Calu3 (cell line): ENCODE results near the gene SH3BP5L. TPM values are rescaled to one million over a fixed set of nuclear protein-coding genes. Genes with fewer than 3 reads are reported as not detected.

Experiments
- BruUV-seq: library from RNA; stranded (reverse); fragments of 400-500 nt; replicated peaks from 2 replicates; lab custom pipeline; 2021; lab: Mats Ljungman, UMichigan
- CTCF ChIA-PET: fragments of 300-600 bp; sonication (Branson Sonifier 250); formaldehyde crosslinking; loops from one replicate; lab custom pipeline; 2022; ENCODE audit warnings: antibody characterized with exemption; lab: Charles Lee
- DNase-seq: peaks from one replicate; pipeline ENCODE4 v3.0.0; 2022
- H3K27ac Mint-ChIP-seq: one replicate; pipeline ENCODE4 v1.8.0; 2022; ENCODE audit warnings: mixed read lengths; ENCODE audit not compliant: unreplicated experiment
- H3K27me3 Mint-ChIP-seq: one replicate; pipeline ENCODE4 v1.8.0; 2022; ENCODE audit warnings: mixed read lengths; ENCODE audit not compliant: unreplicated experiment
- H3K36me3 Mint-ChIP-seq: one replicate; pipeline ENCODE4 v1.8.0; 2022; ENCODE audit warnings: mild to moderate bottlenecking, moderate library complexity, mixed read lengths; ENCODE audit not compliant: insufficient read depth, unreplicated experiment
- H3K4me1 Mint-ChIP-seq: one replicate; pipeline ENCODE4 v1.8.0; 2022; ENCODE audit warnings: mild to moderate bottlenecking, low read depth, mixed read lengths; ENCODE audit not compliant: unreplicated experiment
- H3K4me3 Mint-ChIP-seq: one replicate; pipeline ENCODE4 v1.8.0; 2022; ENCODE audit warnings: mild to moderate bottlenecking, low read depth, moderate library complexity, mixed read lengths; ENCODE audit not compliant: unreplicated experiment
- H3K9me3 Mint-ChIP-seq: one replicate; pipeline ENCODE4 v1.8.0; 2022; ENCODE audit warnings: low read depth, mixed read lengths; ENCODE audit not compliant: unreplicated experiment
- CTCF ChIP-seq: fragments of 200-600 bp; IDR thresholded peaks from one replicate; pipeline ENCODE4 v1.8.0; 2022; ENCODE audit warnings: antibody characterized with exemption; ENCODE audit not compliant: unreplicated experiment
- intact Hi-C: fragments of 100-400 bp; cut with micrococcal nuclease; formaldehyde crosslinking; loops from one replicate; pipeline ENCODE4 v1.10.0; 2022; ENCODE audit not compliant: unreplicated experiment
- total RNA-seq: library from RNA; stranded (reverse); gene quantifications from 2 replicates; pipeline ENCODE4 v1.2.3, GENCODE V29; 2022

The SH3BP5L gene
- total RNA-seq, 1 experiment from 2014 or later = 27.1 TPM

GRCh38 chr1:248862695-248862997 lies 36.9 kb upstream of the SH3BP5L start:
- peak overlapping the region; percentile 10 for H3K27ac Mint-ChIP-seq
- intact Hi-C loops = no loop called here

GRCh38 chr1:248861616-248862015 lies 35.9 kb upstream of the SH3BP5L start:
- H3K27ac Mint-ChIP-seq = no peak overlapping the region
- CTCF ChIA-PET = no interaction called here
- BruUV-seq = no TSS peak
- H3K36me3 Mint-ChIP-seq = peaks cover 43% of the 10 kb centered on the region
- intact Hi-C loops = no loop called here
- H3K4me1 Mint-ChIP-seq = peaks cover 26% of the 10 kb centered on the region
- no peaks in the 10 kb centered on the region for H3K9me3 Mint-ChIP-seq
- no peak for TF ChIP-seq CTCF
- no peak overlapping the region for H3K4me3 Mint-ChIP-seq
- peaks cover 34% of the 10 kb centered on the region for H3K27me3 Mint-ChIP-seq
- DNase-seq = no peak

More at GRCh38 chr1:248862695-248862997, 36.9 kb upstream of the SH3BP5L start:
- H3K4me3 Mint-ChIP-seq = peak overlapping the region; percentile 71
- no peaks in the 10 kb centered on the region for H3K9me3 Mint-ChIP-seq
- CTCF ChIA-PET = no interaction called here
- no peak for TF ChIP-seq CTCF
- no TSS peak for BruUV-seq
- peaks cover 26% of the 10 kb centered on the region for H3K4me1 Mint-ChIP-seq
- H3K36me3 Mint-ChIP-seq = peaks cover 38% of the 10 kb centered on the region
- H3K27me3 Mint-ChIP-seq = peaks cover 34% of the 10 kb centered on the region
- DNase-seq = no peak

GRCh38 chr1:248860007-248860406 lies 34.3 kb upstream of the SH3BP5L start:
- H3K9me3 Mint-ChIP-seq = no peaks in the 10 kb centered on the region
- peaks cover 26% of the 10 kb centered on the region for H3K4me1 Mint-ChIP-seq
- BruUV-seq = no TSS peak
- H3K36me3 Mint-ChIP-seq = peaks cover 52% of the 10 kb centered on the region
- peaks cover 24% of the 10 kb centered on the region for H3K27me3 Mint-ChIP-seq
- H3K27ac Mint-ChIP-seq = peak overlapping the region; percentile 88
- CTCF ChIA-PET = interaction anchor here (2.6 kb wide), 1 partner anchor 21 kb away, joined by 21 read pairs; the partner anchor contains the start of gene ZNF672
- TF ChIP-seq CTCF = no peak
- DNase-seq = no peak
- intact Hi-C loops = no loop called here
- peak overlapping the region; percentile 90 for H3K4me3 Mint-ChIP-seq

- peaks cover 55% of the 10 kb centered on the region for H3K36me3 Mint-ChIP-seq
- DNase-seq = peak; percentile 97
- peak within 1 kb of the TSS; percentile 88 for H3K27ac Mint-ChIP-seq
- TF ChIP-seq CTCF = no peak
- H3K27me3 Mint-ChIP-seq = peaks cover 16% of the 10 kb centered on the region
- intact Hi-C loops = loop anchor here (1.0 to 2.0 kb wide), 2 partner anchors 14 to 47 kb away; partner anchors contain the start of gene PGBD2
- peaks cover 25% of the 10 kb centered on the region for H3K4me1 Mint-ChIP-seq
- H3K9me3 Mint-ChIP-seq = no peaks in the 10 kb centered on the region
- CTCF ChIA-PET = interaction anchor here (0.8 to 2.6 kb wide), 5 partner anchors 14 to 48 kb away, joined by 3 to 21 read pairs (median 3); partner anchors contain the start of genes SH3BP5L and ZNF672
- no TSS peak for BruUV-seq
- H3K4me3 Mint-ChIP-seq = peak within 1 kb of the TSS; percentile 90
These were observed 33.5 kb upstream of the SH3BP5L start, which contains the start of gene ZNF692 for GRCh38 chr1:248858891-248859889. ZNF692 (minus strand) TSS chr1:248859085; CDS start chr1:248858309, 776 bp downstream.
